HEK293 (cell line): ENCODE measurements around the gene SLC22A31.

Source experiments
- CTCF ChIP-seq: fragments of 450-650 bp; formaldehyde crosslinking; IDR thresholded peaks from 2 replicates; pipeline ENCODE4 v1.5.1; 2016; ENCODE audit warnings: missing biosample characterization, missing genetic modification characterization
- KLF16 ChIP-seq: fragments of 450-650 bp; formaldehyde crosslinking; IDR thresholded peaks from 2 replicates; pipeline ENCODE4 v1.5.1; 2017; ENCODE audit warnings: missing biosample characterization, missing genetic modification characterization
- TRIM28 ChIP-seq: IDR thresholded peaks from 2 replicates; pipeline ENCODE4 v1.6.1; 2011; ENCODE audit warnings: low read length, control low read depth, borderline replicate concordance
- ZNF157 ChIP-seq: fragments of 450-650 bp; formaldehyde crosslinking; IDR thresholded peaks from 2 replicates; pipeline ENCODE4 v1.5.1; 2016; ENCODE audit warnings: missing biosample characterization, missing genetic modification characterization
- ZNF274 ChIP-seq, 2 experiments: fragments of 200-500 bp in 1 of 2; fragments of 450-650 bp in 1 of 2; sonication (Bioruptor generic) in 1 of 2; formaldehyde crosslinking in 1 of 2; IDR thresholded peaks; 2 replicates each; pipeline versions ENCODE4 v1.5.1 to v1.6.1; 2014 to 2016; ENCODE audit warnings: borderline replicate concordance in 1 of 2, inconsistent platforms in 1 of 2, low read length in 1 of 2, missing biosample characterization in 1 of 2, missing genetic modification characterization in 1 of 2
- ZNF488 ChIP-seq: fragments of 450-650 bp; formaldehyde crosslinking; IDR thresholded peaks from 2 replicates; pipeline ENCODE4 v1.5.1; 2016; ENCODE audit warnings: missing biosample characterization, missing genetic modification characterization
- ZNF510 ChIP-seq: fragments of 450-650 bp; formaldehyde crosslinking; IDR thresholded peaks from 2 replicates; pipeline ENCODE4 v1.5.1; 2018; ENCODE audit warnings: mild to moderate bottlenecking, missing genetic modification characterization, missing biosample characterization; ENCODE audit not compliant: insufficient replicate concordance

- TF ChIP-seq TRIM28: no peak
- TF ChIP-seq KLF16 (tag by site-specific recombination): no peak
- TF ChIP-seq CTCF (tag by site-specific recombination): no peak
- TF ChIP-seq ZNF157: no peak
- no peak for TF ChIP-seq ZNF274 (IDR thresholded peaks at IDR 0.05; ENCODE audit: low read length)
- no peak for TF ChIP-seq ZNF274 (tag by site-specific recombination; IDR thresholded peaks at IDR 0.05; ENCODE audit: borderline replicate concordance)
- TF ChIP-seq ZNF510 (tag by site-specific recombination): no peak
- no peak for TF ChIP-seq ZNF488 (tag by site-specific recombination)
These were observed 12.5 kb downstream of the SLC22A31 start for GRCh38 chr16:89187770-89188392.
